H1 (cell line): ENCODE data around the gene ACAP2.

ENCODE experiments used
- CTCF ChIP-seq, 3 experiments: IDR thresholded peaks; 1 replicate in 2 of 3; 2 replicates in 1 of 3; pipeline versions ENCODE4 v1.5.1 to v1.6.1; 2011; ENCODE audit warnings: low read length in 3 of 3, mild to moderate bottlenecking in 3 of 3, inconsistent platforms in 2 of 3, low read depth in 1 of 3, moderate library complexity in 1 of 3; ENCODE audit not compliant: insufficient read depth in 1 of 3; ENCODE audit errors: control extremely low read depth in 1 of 3
- GTF2F1 ChIP-seq: IDR thresholded peaks from 2 replicates; pipeline ENCODE4 v1.6.1; 2012; ENCODE audit warnings: low read depth, low read length, improper control_type of control experiment, borderline replicate concordance
- MAFK ChIP-seq: IDR thresholded peaks from 2 replicates; pipeline ENCODE4 v1.6.1; 2012; ENCODE audit warnings: low read depth, mild to moderate bottlenecking, improper control_type of control experiment, low read length

GRCh38 chr3:195411836-195412235, 31.0 kb downstream of the ACAP2 start:
- TF ChIP-seq GTF2F1 (no peak), MAFK (no peak), CTCF (IDR thresholded peaks at IDR 0.05; ENCODE audit: control extremely low read depth in 1 of 3, insufficient read depth in 1 of 3, low read depth in 1 of 3, low read length in 3 of 3) (no peak)
